GM21619 (cell line): Measurements from ENCODE around the gene GREM1.

Source experiments
- ATAC-seq: cut with Tn5 transposase; IDR thresholded peaks from one replicate; pipeline ENCODE4 v1.9.1; 2021; ENCODE audit not compliant: unreplicated experiment

The GREM1 gene

GRCh38 chr15:32778391-32779176, 60.8 kb downstream of the GREM1 start:
- no peak for ATAC-seq

GRCh38 chr15:32781781-32782180, 64.0 kb downstream of the GREM1 start:
- ATAC-seq = no peak

GRCh38 chr15:32784581-32784980, 66.8 kb downstream of the GREM1 start:
- ATAC-seq = no peak

- no peak for ATAC-seq
These were observed 69.1 kb downstream of the GREM1 start for GRCh38 chr15:32786906-32787305.

- ATAC-seq = no peak
These were observed 70.1 kb downstream of the GREM1 start for GRCh38 chr15:32787949-32788348.

- ATAC-seq = no peak
These were observed 72.7 kb downstream of the GREM1 start for GRCh38 chr15:32790352-32790999.

GRCh38 chr15:32792436-32792835, 74.6 kb downstream of the GREM1 start:
- ATAC-seq = no peak
